Breast epithelium (tissue), 3 donors: ENCODE data around the gene TATDN2.

Experiments
- POLR2A ChIP-seq: fragments of 450-650 bp; IDR thresholded peaks from one replicate; pipeline ENCODE4 v1.6.1; 2016; ENCODE audit warnings: antibody characterized with exemption, mild to moderate bottlenecking, moderate library complexity
- POLR2AphosphoS5 ChIP-seq, 3 donors: sonication (generic); formaldehyde crosslinking; IDR thresholded peaks; one replicate each; pipeline ENCODE4 v1.6.1; 2017; ENCODE audit warnings: antibody characterized with exemption in 3 of 3
- TF ChIP-seq, protein P1 (sequence below), 3 donors: fragments of 450-650 bp; IDR thresholded peaks; one replicate each; pipeline ENCODE4 v1.5.1; 2016 to 2017; ENCODE audit warnings: antibody characterized with exemption in 3 of 3, mild to moderate bottlenecking in 3 of 3, moderate library complexity in 3 of 3

DNA sequence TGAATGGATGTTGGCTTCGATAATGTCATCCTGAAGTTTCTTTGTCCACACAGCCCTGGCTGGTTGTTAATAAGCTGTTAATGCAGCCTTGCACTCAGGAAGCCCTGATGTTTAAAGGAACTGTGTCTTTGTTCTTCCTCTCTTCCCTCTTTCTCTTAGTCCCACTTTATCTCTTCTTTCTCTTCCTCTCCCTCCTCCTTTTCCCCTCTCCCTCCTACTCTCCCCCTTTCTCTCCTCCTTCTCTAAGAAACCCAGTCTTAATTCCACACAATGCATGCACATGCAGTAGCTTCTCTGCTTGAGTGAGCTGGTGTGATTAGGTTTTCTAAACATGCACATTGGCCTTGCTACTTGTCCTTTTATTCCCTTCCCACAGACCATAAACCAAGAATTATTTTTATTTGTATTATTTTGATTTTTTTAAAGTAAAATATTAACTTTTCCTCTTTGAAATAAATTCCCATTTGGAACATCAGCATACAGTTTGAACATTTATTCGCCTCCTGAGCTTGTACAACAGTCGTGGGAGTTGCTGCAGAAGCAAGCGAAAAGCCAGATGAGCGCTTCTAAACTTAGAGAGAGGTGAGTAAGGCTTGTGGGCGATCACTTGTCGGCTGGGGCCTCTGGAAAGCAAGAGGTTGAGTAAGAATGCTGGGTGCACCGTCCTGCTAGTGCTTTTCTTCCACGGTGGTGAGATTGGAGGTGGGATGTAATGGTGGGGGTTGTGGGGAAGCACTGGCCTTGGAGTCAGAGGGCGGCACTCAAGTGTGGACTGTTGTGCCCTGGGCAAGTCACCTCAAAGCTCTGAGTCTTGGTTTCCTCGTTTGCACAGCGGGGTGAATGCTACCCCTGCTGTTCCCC is 37.2 kb downstream of the TATDN2 start:
- TF ChIP-seq POLR2AphosphoS5 (IDR thresholded peaks at IDR 0.05) (no peak), POLR2A (no peak)
- TF ChIP-seq, protein P1, sequence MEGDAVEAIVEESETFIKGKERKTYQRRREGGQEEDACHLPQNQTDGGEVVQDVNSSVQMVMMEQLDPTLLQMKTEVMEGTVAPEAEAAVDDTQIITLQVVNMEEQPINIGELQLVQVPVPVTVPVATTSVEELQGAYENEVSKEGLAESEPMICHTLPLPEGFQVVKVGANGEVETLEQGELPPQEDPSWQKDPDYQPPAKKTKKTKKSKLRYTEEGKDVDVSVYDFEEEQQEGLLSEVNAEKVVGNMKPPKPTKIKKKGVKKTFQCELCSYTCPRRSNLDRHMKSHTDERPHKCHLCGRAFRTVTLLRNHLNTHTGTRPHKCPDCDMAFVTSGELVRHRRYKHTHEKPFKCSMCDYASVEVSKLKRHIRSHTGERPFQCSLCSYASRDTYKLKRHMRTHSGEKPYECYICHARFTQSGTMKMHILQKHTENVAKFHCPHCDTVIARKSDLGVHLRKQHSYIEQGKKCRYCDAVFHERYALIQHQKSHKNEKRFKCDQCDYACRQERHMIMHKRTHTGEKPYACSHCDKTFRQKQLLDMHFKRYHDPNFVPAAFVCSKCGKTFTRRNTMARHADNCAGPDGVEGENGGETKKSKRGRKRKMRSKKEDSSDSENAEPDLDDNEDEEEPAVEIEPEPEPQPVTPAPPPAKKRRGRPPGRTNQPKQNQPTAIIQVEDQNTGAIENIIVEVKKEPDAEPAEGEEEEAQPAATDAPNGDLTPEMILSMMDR (IDR thresholded peaks at IDR 0.05) = no peak
